ENCODE data around the gene HOXC9.

The HOXC9 gene

DNA sequence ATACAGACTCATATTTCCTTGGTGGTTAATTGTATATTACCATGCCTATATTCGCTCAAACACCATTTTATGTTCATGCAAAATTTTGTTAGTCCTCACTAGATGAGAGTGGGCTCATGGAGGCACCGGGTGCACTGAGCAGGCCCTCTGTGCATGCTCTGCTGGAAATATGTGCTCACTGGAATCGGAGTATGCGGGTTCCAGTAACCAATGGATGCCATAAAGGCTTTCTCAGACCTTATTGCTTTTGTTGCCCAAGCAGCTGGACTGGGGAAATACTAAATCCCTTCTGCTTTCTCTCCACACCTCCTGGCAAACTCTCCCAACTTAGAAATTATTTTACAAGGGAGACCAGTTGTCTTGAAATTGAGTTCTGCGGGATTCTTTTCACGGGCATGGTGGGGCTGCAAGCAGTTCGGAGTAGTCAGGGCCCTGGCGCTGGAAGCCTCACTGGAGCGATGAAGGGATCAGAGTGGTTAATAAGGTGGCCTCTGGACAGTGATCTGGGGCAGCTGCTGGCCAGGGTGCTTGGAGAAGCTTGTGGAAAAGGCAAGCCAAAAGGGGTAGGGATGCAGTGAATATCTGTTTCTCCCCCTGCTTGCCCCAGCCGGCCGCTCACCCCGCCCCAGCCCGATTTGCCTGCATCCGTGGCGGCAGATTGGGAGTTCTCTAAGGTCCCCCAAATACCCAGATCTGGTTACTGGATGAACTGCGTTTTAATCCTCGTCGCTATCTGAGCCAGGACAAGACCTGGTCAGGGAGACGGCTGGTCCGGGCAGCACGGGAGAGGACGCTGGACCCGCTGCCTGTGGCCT, 20.8 kb downstream of the HOXC9 start:
- FAIRE-seq: no peak

GRCh38 chr12:54021432-54022013, 21.6 kb downstream of the HOXC9 start:
- TF ChIP-seq, protein P1, sequence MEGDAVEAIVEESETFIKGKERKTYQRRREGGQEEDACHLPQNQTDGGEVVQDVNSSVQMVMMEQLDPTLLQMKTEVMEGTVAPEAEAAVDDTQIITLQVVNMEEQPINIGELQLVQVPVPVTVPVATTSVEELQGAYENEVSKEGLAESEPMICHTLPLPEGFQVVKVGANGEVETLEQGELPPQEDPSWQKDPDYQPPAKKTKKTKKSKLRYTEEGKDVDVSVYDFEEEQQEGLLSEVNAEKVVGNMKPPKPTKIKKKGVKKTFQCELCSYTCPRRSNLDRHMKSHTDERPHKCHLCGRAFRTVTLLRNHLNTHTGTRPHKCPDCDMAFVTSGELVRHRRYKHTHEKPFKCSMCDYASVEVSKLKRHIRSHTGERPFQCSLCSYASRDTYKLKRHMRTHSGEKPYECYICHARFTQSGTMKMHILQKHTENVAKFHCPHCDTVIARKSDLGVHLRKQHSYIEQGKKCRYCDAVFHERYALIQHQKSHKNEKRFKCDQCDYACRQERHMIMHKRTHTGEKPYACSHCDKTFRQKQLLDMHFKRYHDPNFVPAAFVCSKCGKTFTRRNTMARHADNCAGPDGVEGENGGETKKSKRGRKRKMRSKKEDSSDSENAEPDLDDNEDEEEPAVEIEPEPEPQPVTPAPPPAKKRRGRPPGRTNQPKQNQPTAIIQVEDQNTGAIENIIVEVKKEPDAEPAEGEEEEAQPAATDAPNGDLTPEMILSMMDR (IDR thresholded peaks at IDR 0.05; ENCODE audit: insufficient read depth, missing control alignments): no peak
- DNase-seq (ENCODE audit: insufficient read length, low spot score) (no peak), FAIRE-seq (no peak)

More for the DNA sequence above, 20.8 kb downstream of the HOXC9 start:
- TF ChIP-seq, protein P1 (IDR thresholded peaks at IDR 0.05; ENCODE audit: insufficient read depth, missing control alignments): no peak
- DNase-seq (ENCODE audit: insufficient read length, low spot score): no peak

DNA sequence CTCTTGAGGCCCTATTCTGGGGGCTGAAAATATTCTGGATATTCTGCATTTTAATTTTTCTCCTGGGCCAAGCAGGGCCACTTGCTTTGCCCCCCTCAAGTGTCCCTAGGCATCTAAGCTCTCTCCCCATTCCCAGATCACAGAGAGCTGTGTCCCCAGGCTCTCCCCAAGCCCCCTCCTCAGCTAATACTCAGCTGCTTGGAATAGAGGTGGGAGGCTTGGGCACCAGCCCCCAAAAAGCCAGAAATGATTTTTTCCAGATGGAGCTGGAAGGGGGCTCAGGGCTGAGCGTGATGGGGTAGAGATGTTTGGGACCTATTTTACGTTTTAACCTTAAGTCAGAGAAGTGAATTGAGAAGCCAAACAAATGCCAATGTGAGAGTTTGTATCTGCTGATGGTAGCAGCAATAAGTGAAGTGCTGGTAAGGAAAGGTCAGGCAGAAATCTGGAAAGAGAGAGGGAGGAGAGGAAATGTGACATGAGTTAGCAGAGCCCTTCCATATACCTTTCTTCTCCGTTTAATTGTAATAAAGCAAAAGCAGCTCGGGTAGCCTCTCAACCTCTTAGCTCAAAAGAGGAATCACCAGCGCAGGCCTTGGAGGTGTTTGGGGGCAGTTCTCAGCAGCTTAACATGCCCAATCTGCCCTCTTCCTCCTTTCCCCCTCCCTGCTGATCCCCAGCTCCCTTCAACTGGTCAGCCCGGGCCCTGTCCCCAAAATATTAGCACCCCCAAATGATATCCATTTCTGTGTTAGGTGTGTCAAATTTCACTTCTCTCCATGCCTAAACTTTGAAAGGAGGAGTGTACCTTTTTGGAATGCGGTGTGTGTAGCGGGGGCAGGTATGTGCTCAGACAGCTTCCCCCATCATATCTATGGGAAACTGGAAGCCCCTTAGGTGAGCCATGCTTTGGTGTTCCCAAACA, 23.3 kb downstream of the HOXC9 start:
- FAIRE-seq (no peak), DNase-seq (ENCODE audit: insufficient read length, low spot score) (no peak)
- TF ChIP-seq, protein P1 (IDR thresholded peaks at IDR 0.05; ENCODE audit: insufficient read depth, missing control alignments): no peak

GRCh38 chr12:54024127-54024526, 24.2 kb downstream of the HOXC9 start:
- TF ChIP-seq, protein P1 (IDR thresholded peaks at IDR 0.05; ENCODE audit: insufficient read depth, missing control alignments): no peak
- DNase-seq (ENCODE audit: insufficient read length, low spot score) (no peak), FAIRE-seq (no peak)

- DNase-seq (ENCODE audit: insufficient read length, low spot score): no peak
- FAIRE-seq: no peak
- TF ChIP-seq, protein P1 (IDR thresholded peaks at IDR 0.05; ENCODE audit: insufficient read depth, missing control alignments): no peak
Measured at GRCh38 chr12:54024581-54025305, 24.8 kb downstream of the HOXC9 start.

GRCh38 chr12:54025499-54026405, 25.8 kb downstream of the HOXC9 start:
- no peak for FAIRE-seq
- TF ChIP-seq, protein P1 (IDR thresholded peaks at IDR 0.05; ENCODE audit: insufficient read depth, missing control alignments): no peak
- DNase-seq (ENCODE audit: insufficient read length, low spot score): no peak

All from D721Med (cell line).